ENCODE data around the gene PPP2R5E.

DNA sequence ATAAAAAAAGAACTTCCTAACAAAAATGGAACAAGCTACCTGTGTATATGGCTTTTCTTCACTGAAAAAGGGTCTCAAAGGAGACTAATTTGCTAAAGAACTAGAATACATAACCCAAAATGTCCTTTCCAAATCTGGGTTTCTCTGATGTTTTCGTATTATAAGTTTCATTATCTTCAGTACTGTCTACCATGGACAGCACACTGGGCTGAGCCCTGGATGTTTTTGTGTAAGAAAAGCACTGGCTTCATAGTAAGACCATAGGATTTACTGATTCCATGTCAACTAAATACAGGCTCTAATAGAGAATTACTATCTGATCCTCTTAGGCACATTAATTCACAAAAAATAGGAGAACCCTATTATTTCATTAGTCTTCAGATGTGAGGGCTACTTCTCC is 130.2 kb downstream of the PPP2R5E start:
- TF ChIP-seq POLR2A (IDR thresholded peaks at IDR 0.05) (no peak), POLR2AphosphoS5 (IDR thresholded peaks at IDR 0.05) (no peak), EP300 (IDR thresholded peaks at IDR 0.05) (no peak)
- TF ChIP-seq, protein P1, sequence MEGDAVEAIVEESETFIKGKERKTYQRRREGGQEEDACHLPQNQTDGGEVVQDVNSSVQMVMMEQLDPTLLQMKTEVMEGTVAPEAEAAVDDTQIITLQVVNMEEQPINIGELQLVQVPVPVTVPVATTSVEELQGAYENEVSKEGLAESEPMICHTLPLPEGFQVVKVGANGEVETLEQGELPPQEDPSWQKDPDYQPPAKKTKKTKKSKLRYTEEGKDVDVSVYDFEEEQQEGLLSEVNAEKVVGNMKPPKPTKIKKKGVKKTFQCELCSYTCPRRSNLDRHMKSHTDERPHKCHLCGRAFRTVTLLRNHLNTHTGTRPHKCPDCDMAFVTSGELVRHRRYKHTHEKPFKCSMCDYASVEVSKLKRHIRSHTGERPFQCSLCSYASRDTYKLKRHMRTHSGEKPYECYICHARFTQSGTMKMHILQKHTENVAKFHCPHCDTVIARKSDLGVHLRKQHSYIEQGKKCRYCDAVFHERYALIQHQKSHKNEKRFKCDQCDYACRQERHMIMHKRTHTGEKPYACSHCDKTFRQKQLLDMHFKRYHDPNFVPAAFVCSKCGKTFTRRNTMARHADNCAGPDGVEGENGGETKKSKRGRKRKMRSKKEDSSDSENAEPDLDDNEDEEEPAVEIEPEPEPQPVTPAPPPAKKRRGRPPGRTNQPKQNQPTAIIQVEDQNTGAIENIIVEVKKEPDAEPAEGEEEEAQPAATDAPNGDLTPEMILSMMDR (IDR thresholded peaks at IDR 0.05) = no peak

All from suprapubic skin (tissue), 4 donors.